Measurements from ENCODE around the gene SRSF1.

SRSF1 gene

GRCh38 chr17:58041161-58041560 lies 34.1 kb upstream of the SRSF1 start:
- H3K23ac ChIP-seq (ENCODE audit: low read length): no peak overlapping the region
- no peak overlapping the region for H2BK5ac ChIP-seq (ENCODE audit: low read depth, low read length, poor library complexity)
- no peak overlapping the region for H3K4ac ChIP-seq (ENCODE audit: low read depth, low read length)
- H3K4me3 ChIP-seq (ENCODE audit: low read depth, low read length): no peak overlapping the region
- no peak overlapping the region for H4K12ac ChIP-seq (ENCODE audit: low read depth, low read length)
- no peak overlapping the region for H2AFZ ChIP-seq (ENCODE audit: insufficient read depth, low read length, poor library complexity)
- no peaks in the 10 kb centered on the region for H3K4me1 ChIP-seq (ENCODE audit: control insufficient read depth in 1 of 2, insufficient read depth in 2 of 2, low read length in 2 of 2)
- H3K27me3 ChIP-seq (ENCODE audit: insufficient read depth, low read length): peaks cover 3% of the 10 kb centered on the region
- no peak overlapping the region for H3K27ac ChIP-seq (ENCODE audit: low read depth, low read length)
- no peak for DNase-seq
- H3K79me2 ChIP-seq (ENCODE audit: control insufficient read depth, insufficient read depth, low read length, poor library complexity): no peaks in the 10 kb centered on the region
- no peak overlapping the region for H2BK120ac ChIP-seq (ENCODE audit: insufficient read depth, low read length, poor library complexity)
- H3K4me2 ChIP-seq (ENCODE audit: low read length): no peak overlapping the region
- H3K18ac ChIP-seq (ENCODE audit: low read length): no peak overlapping the region
- no peaks in the 10 kb centered on the region for H3K79me1 ChIP-seq (ENCODE audit: low read length)
- H3K9me3 ChIP-seq (ENCODE audit: insufficient read depth, low read depth, low read length): no peaks in the 10 kb centered on the region
- no peak overlapping the region for H2AK5ac ChIP-seq (ENCODE audit: low read length)
- H2BK12ac ChIP-seq (ENCODE audit: low read length): no peak overlapping the region
- no peaks in the 10 kb centered on the region for H3K36me3 ChIP-seq (ENCODE audit: control insufficient read depth in 1 of 2, insufficient read depth in 2 of 2, low read length in 2 of 2)
- no peak overlapping the region for H4K8ac ChIP-seq (ENCODE audit: low read depth, low read length)
- no peak overlapping the region for H4K91ac ChIP-seq (ENCODE audit: low read depth, low read length)
- no peak overlapping the region for H3K14ac ChIP-seq (ENCODE audit: low read length)
- WGBS (ENCODE audit: extremely low coverage, insufficient coverage, insufficient read length): no CpG with 5 or more reads among the region's 5 CpGs
- no peak overlapping the region for H3K9ac ChIP-seq (ENCODE audit: low read length)

- Histone ChIP-seq H3K36me3 (ENCODE audit: control insufficient read depth in 1 of 2, insufficient read depth in 2 of 2, low read length in 2 of 2) (no peaks in the 10 kb centered on the region), H3K14ac (ENCODE audit: low read length) (no peak overlapping the region), H3K9ac (ENCODE audit: low read length) (no peak overlapping the region), H3K79me1 (ENCODE audit: low read length) (no peaks in the 10 kb centered on the region), H2BK5ac (ENCODE audit: low read depth, low read length, poor library complexity) (no peak overlapping the region), H4K91ac (ENCODE audit: low read depth, low read length) (no peak overlapping the region), H4K12ac (ENCODE audit: low read depth, low read length) (no peak overlapping the region), H4K8ac (ENCODE audit: low read depth, low read length) (no peak overlapping the region), H2BK12ac (ENCODE audit: low read length) (no peak overlapping the region), H3K4me2 (ENCODE audit: low read length) (no peak overlapping the region), H2BK120ac (ENCODE audit: insufficient read depth, low read length, poor library complexity) (no peak overlapping the region), H3K4me1 (ENCODE audit: control insufficient read depth in 1 of 2, insufficient read depth in 2 of 2, low read length in 2 of 2) (no peaks in the 10 kb centered on the region), H3K18ac (ENCODE audit: low read length) (no peak overlapping the region), H3K79me2 (ENCODE audit: control insufficient read depth, insufficient read depth, low read length, poor library complexity) (no peaks in the 10 kb centered on the region), H3K9me3 (ENCODE audit: insufficient read depth, low read depth, low read length) (no peaks in the 10 kb centered on the region), H2AFZ (ENCODE audit: insufficient read depth, low read length, poor library complexity) (no peak overlapping the region), H3K4me3 (ENCODE audit: low read depth, low read length) (no peak overlapping the region), H2AK5ac (ENCODE audit: low read length) (no peak overlapping the region), H3K23ac (ENCODE audit: low read length) (no peak overlapping the region), H3K27ac (ENCODE audit: low read depth, low read length) (no peak overlapping the region), H3K4ac (ENCODE audit: low read depth, low read length) (no peak overlapping the region), H3K27me3 (ENCODE audit: insufficient read depth, low read length) (peaks cover 3% of the 10 kb centered on the region)
- no peak for DNase-seq
- WGBS (ENCODE audit: extremely low coverage, insufficient coverage, insufficient read length): no CpG with 5 or more reads among the region's 8 CpGs
Observed at GRCh38 chr17:58040386-58040785, 33.3 kb upstream of the SRSF1 start.

GRCh38 chr17:58039975-58040374 lies 32.9 kb upstream of the SRSF1 start:
- H3K9ac ChIP-seq (ENCODE audit: low read length): no peak overlapping the region
- no peaks in the 10 kb centered on the region for H3K79me2 ChIP-seq (ENCODE audit: control insufficient read depth, insufficient read depth, low read length, poor library complexity)
- H2AFZ ChIP-seq (ENCODE audit: insufficient read depth, low read length, poor library complexity): no peak overlapping the region
- H4K12ac ChIP-seq (ENCODE audit: low read depth, low read length): no peak overlapping the region
- no peak overlapping the region for H3K18ac ChIP-seq (ENCODE audit: low read length)
- no peak overlapping the region for H2BK120ac ChIP-seq (ENCODE audit: insufficient read depth, low read length, poor library complexity)
- no peak overlapping the region for H3K4me2 ChIP-seq (ENCODE audit: low read length)
- no peaks in the 10 kb centered on the region for H3K79me1 ChIP-seq (ENCODE audit: low read length)
- H2BK12ac ChIP-seq (ENCODE audit: low read length): no peak overlapping the region
- no peak overlapping the region for H4K8ac ChIP-seq (ENCODE audit: low read depth, low read length)
- H3K14ac ChIP-seq (ENCODE audit: low read length): no peak overlapping the region
- H3K27ac ChIP-seq (ENCODE audit: low read depth, low read length): no peak overlapping the region
- DNase-seq: no peak
- H2AK5ac ChIP-seq (ENCODE audit: low read length): no peak overlapping the region
- H3K36me3 ChIP-seq (ENCODE audit: control insufficient read depth in 1 of 2, insufficient read depth in 2 of 2, low read length in 2 of 2): no peaks in the 10 kb centered on the region
- H3K4me1 ChIP-seq (ENCODE audit: control insufficient read depth in 1 of 2, insufficient read depth in 2 of 2, low read length in 2 of 2): no peaks in the 10 kb centered on the region
- H4K91ac ChIP-seq (ENCODE audit: low read depth, low read length): no peak overlapping the region
- no peak overlapping the region for H3K4ac ChIP-seq (ENCODE audit: low read depth, low read length)
- peak overlapping the region; percentile 42 for H3K23ac ChIP-seq (ENCODE audit: low read length)
- peaks cover 3% of the 10 kb centered on the region for H3K27me3 ChIP-seq (ENCODE audit: insufficient read depth, low read length)
- no peak overlapping the region for H2BK5ac ChIP-seq (ENCODE audit: low read depth, low read length, poor library complexity)
- no CpG with 5 or more reads among the region's 3 CpGs for WGBS (ENCODE audit: extremely low coverage, insufficient coverage, insufficient read length)
- no peak overlapping the region for H3K4me3 ChIP-seq (ENCODE audit: low read depth, low read length)
- H3K9me3 ChIP-seq (ENCODE audit: insufficient read depth, low read depth, low read length): no peaks in the 10 kb centered on the region

GRCh38 chr17:58032691-58033415 lies 25.8 kb upstream of the SRSF1 start:
- peak; percentile 73 to 80 for DNase-seq
- Histone ChIP-seq H3K4me3 (ENCODE audit: low read depth, low read length) (no peak overlapping the region), H3K9me3 (ENCODE audit: insufficient read depth, low read depth, low read length) (no peaks in the 10 kb centered on the region), H3K4ac (ENCODE audit: low read depth, low read length) (no peak overlapping the region), H3K18ac (ENCODE audit: low read length) (no peak overlapping the region), H3K14ac (ENCODE audit: low read length) (no peak overlapping the region), H3K4me2 (ENCODE audit: low read length) (no peak overlapping the region), H2BK120ac (ENCODE audit: insufficient read depth, low read length, poor library complexity) (no peak overlapping the region), H3K79me1 (ENCODE audit: low read length) (no peaks in the 10 kb centered on the region), H3K79me2 (ENCODE audit: control insufficient read depth, insufficient read depth, low read length, poor library complexity) (no peaks in the 10 kb centered on the region), H3K27me3 (ENCODE audit: insufficient read depth, low read length) (no peaks in the 10 kb centered on the region), H2BK12ac (ENCODE audit: low read length) (no peak overlapping the region), H4K8ac (ENCODE audit: low read depth, low read length) (no peak overlapping the region), H3K36me3 (ENCODE audit: control insufficient read depth in 1 of 2, insufficient read depth in 2 of 2, low read length in 2 of 2) (no peaks in the 10 kb centered on the region), H3K9ac (ENCODE audit: low read length) (no peak overlapping the region), H4K91ac (ENCODE audit: low read depth, low read length) (no peak overlapping the region), H2AK5ac (ENCODE audit: low read length) (no peak overlapping the region), H3K4me1 (ENCODE audit: control insufficient read depth in 1 of 2, insufficient read depth in 2 of 2, low read length in 2 of 2) (no peaks in the 10 kb centered on the region), H3K27ac (ENCODE audit: low read depth, low read length) (no peak overlapping the region), H3K23ac (ENCODE audit: low read length) (no peak overlapping the region), H2BK5ac (ENCODE audit: low read depth, low read length, poor library complexity) (no peak overlapping the region), H2AFZ (ENCODE audit: insufficient read depth, low read length, poor library complexity) (no peak overlapping the region), H4K12ac (ENCODE audit: low read depth, low read length) (no peak overlapping the region)
- no CpG with 5 or more reads among the region's 6 CpGs for WGBS (ENCODE audit: extremely low coverage, insufficient coverage, insufficient read length)

Measured in trophoblast cell (in vitro differentiated cells and primary cell).